A549 (cell line): ENCODE measurements around the gene GALT. TPM values are rescaled to one million over a fixed set of nuclear protein-coding genes. Genes with fewer than 3 reads are reported as not detected.

Source experiments
- ATAC-seq, 2 experiments: fragments of 200-7000 bp in 1 of 2; fragments of >200 bp in 1 of 2; cut with Nextera tagmentation in 1 of 2; cut with Tn5 transposase in 1 of 2; 3 replicates each; pipeline versions ENCODE4 v1.8.0 to v1.9.1; 2018 to 2020; ENCODE audit warnings: mild to moderate bottlenecking in 1 of 2, moderate library complexity in 1 of 2
- CTCF ChIA-PET: fragments of 300-600 bp; sonication (Branson Sonifier 250); formaldehyde crosslinking; extraction: SDS; loops from one replicate; lab custom pipeline; 2021; ENCODE audit warnings: antibody characterized with exemption, inconsistent platforms; lab: Yijun Ruan, JAX
- POLR2A ChIA-PET: fragments of 350-600 bp; formaldehyde crosslinking; extraction: SDS; loops from one replicate; lab custom pipeline; 2021; ENCODE audit warnings: antibody characterized with exemption, inconsistent platforms; lab: Yijun Ruan, JAX
- DNase-seq, 2 experiments: peaks; one replicate each; pipeline versions ENCODE4 v3.0.0 to v3.0.0-alpha.2; 2011 to 2016; ENCODE audit warnings: low read depth in 1 of 2, low spot score in 1 of 2
- FAIRE-seq: peaks from 2 replicates; lab custom pipeline; 2011; peaks lifted over from hg19 to GRCh38; lab: Jason Lieb, UNC
- H3K27ac ChIP-seq, 2 experiments: fragments of >200 bp; sonication (Bioruptor Twin); formaldehyde crosslinking; 3 replicates each; pipeline ENCODE4 v1.5.1; 2016 to 2017
- H3K4me1 ChIP-seq: fragments of >200 bp; sonication (Bioruptor Twin); formaldehyde crosslinking; 3 replicates; pipeline ENCODE4 v1.6.1; 2016
- H3K4me2 ChIP-seq: fragments of >200 bp; sonication (Bioruptor Twin); formaldehyde crosslinking; 3 replicates; pipeline ENCODE4 v1.6.1; 2016
- H3K4me3 ChIP-seq: fragments of >200 bp; sonication (Bioruptor Twin); formaldehyde crosslinking; 3 replicates; pipeline ENCODE4 v1.5.1; 2016
- H3K9me3 ChIP-seq: fragments of >200 bp; sonication (Bioruptor Twin); formaldehyde crosslinking; 3 replicates; pipeline ENCODE4 v1.6.1; 2016
- CEBPB ChIP-seq, 2 experiments: fragments of >200 bp in 1 of 2; sonication (Bioruptor Twin) in 1 of 2; formaldehyde crosslinking in 1 of 2; IDR thresholded peaks; 2 replicates each; pipeline ENCODE4 v1.6.1; 2012 to 2016
- CHD4 ChIP-seq: fragments of 200-600 bp; sonication (generic); IDR thresholded peaks from 2 replicates; pipeline ENCODE4 v1.6.1; 2016; ENCODE audit warnings: antibody characterized with exemption, mild to moderate bottlenecking, borderline replicate concordance
- FOSB ChIP-seq: fragments of 250-450 bp; sonication (Bioruptor Pico); IDR thresholded peaks from 2 replicates; pipeline ENCODE4 v1.5.0; 2020; ENCODE audit warnings: mild to moderate bottlenecking, moderate library complexity
- FOSL2 ChIP-seq, 2 experiments: fragments of 450-650 bp in 1 of 2; fragments of >200 bp in 1 of 2; sonication (Bioruptor Twin) in 1 of 2; formaldehyde crosslinking; IDR thresholded peaks; 2 replicates each; pipeline versions ENCODE4 v1.5.0 to v1.6.1; 2016 to 2020; ENCODE audit warnings: mild to moderate bottlenecking in 1 of 2, moderate library complexity in 1 of 2
- FOXS1 ChIP-seq: fragments of 250-450 bp; sonication (Bioruptor Pico); IDR thresholded peaks from 2 replicates; pipeline ENCODE4 v1.5.0; 2020; ENCODE audit warnings: mild to moderate bottlenecking, moderate library complexity
- HOXB13 ChIP-seq: fragments of 250-450 bp; sonication (Bioruptor Pico); IDR thresholded peaks from 2 replicates; pipeline ENCODE4 v1.5.0; 2020; ENCODE audit warnings: low read depth, mild to moderate bottlenecking, moderate library complexity
- MAZ ChIP-seq: fragments of 150-350 bp; IDR thresholded peaks from 2 replicates; pipeline ENCODE4 v1.6.1; 2014; ENCODE audit warnings: antibody characterized with exemption, low read depth, low read length, borderline replicate concordance
- NR3C1 ChIP-seq: fragments of >200 bp; sonication (Bioruptor Twin); formaldehyde crosslinking; IDR thresholded peaks from 3 replicates; pipeline ENCODE4 v1.6.1; 2017
- POLR2A ChIP-seq: IDR thresholded peaks from 2 replicates; pipeline ENCODE4 v1.6.1; 2012; ENCODE audit warnings: mild to moderate bottlenecking, low read length
- POLR2AphosphoS2 ChIP-seq: conservative IDR thresholded peaks from 2 replicates; pipeline ENCODE4 v1.6.1; 2012; ENCODE audit warnings: low read length, improper control_type of control experiment, inconsistent platforms
- RAD21 ChIP-seq, 2 experiments: fragments of >200 bp in 1 of 2; sonication (Bioruptor Twin) in 1 of 2; formaldehyde crosslinking in 1 of 2; IDR thresholded peaks in 1 of 2; conservative IDR thresholded peaks in 1 of 2; 2 replicates in 1 of 2; 3 replicates in 1 of 2; pipeline ENCODE4 v1.6.1; 2012 to 2018; ENCODE audit warnings: inconsistent platforms in 1 of 2
- RFX5 ChIP-seq: fragments of 450-650 bp; IDR thresholded peaks from 2 replicates; pipeline ENCODE4 v1.7.1; 2014; ENCODE audit warnings: antibody characterized with exemption, mild to moderate bottlenecking, moderate library complexity
- TFCP2L1 ChIP-seq: fragments of 250-450 bp; sonication (Bioruptor Pico); IDR thresholded peaks from 2 replicates; pipeline ENCODE4 v1.5.0; 2021; ENCODE audit warnings: mild to moderate bottlenecking
- ZC3H11A ChIP-seq: fragments of 450-650 bp; IDR thresholded peaks from 2 replicates; pipeline ENCODE4 v1.6.1; 2014; ENCODE audit warnings: antibody characterized with exemption, mild to moderate bottlenecking
- ZNF302 ChIP-seq: fragments of 250-450 bp; sonication (Bioruptor Pico); IDR thresholded peaks from 2 replicates; pipeline ENCODE4 v1.9.0; 2021; ENCODE audit warnings: inconsistent platforms, mild to moderate bottlenecking, moderate library complexity
- ZSCAN20 ChIP-seq: fragments of 250-450 bp; sonication (Bioruptor Pico); IDR thresholded peaks from 2 replicates; pipeline ENCODE4 v1.8.0; 2022; ENCODE audit warnings: mild to moderate bottlenecking, moderate library complexity
- WGBS: methylation state at CpG from one replicate; pipeline ENCODE4 v1.1.6; 2017; ENCODE audit errors: missing lambda C conversion rate; 5-methylcytosine and 5-hydroxymethylcytosine counted together
- polyA plus RNA-seq, 4 experiments: library from polyadenylated mRNA; depleted of rRNA in 3 of 4; stranded (reverse); fragments of >200 nt; fragmentation: RNase III in 1 of 4; extraction: RNeasy Plus Mini Kit Qiagen cat#74134 plus additional on column Dnase treatment in 1 of 4; gene quantifications; 2 replicates in 3 of 4; 3 replicates in 1 of 4; pipeline ENCODE4 v1.2.3, GENCODE V29; 2011 to 2017
- TF ChIP-seq, protein P1 (sequence below): fragments of 250-450 bp; sonication (Bioruptor Pico); IDR thresholded peaks from 2 replicates; pipeline ENCODE4 v1.5.0; 2021; ENCODE audit warnings: mild to moderate bottlenecking, moderate library complexity, borderline replicate concordance
- TF ChIP-seq, protein P2 (sequence below): IDR thresholded peaks from 2 replicates; pipeline ENCODE4 v1.6.1; 2012; ENCODE audit warnings: low read depth, borderline replicate concordance
- TF ChIP-seq, protein P3 (sequence below): fragments of 450-650 bp; IDR thresholded peaks from 2 replicates; pipeline ENCODE4 v1.6.1; 2014; ENCODE audit warnings: antibody characterized with exemption
- TF ChIP-seq, protein P4 (sequence below): fragments of >200 bp; sonication (Bioruptor Twin); formaldehyde crosslinking; IDR thresholded peaks from 3 replicates; pipeline ENCODE4 v1.5.1; 2016

Gene GALT
- polyA plus RNA-seq, 2 of the 4 experiments (the other 2 are of a cell fraction), result 19.0 to 28.4 TPM

GRCh38 chr9:34599546-34599945, 46.9 kb upstream of the GALT start (continued):
- TF ChIP-seq MAZ (no peak), RFX5 (no peak), TFCP2L1 (no peak)

- ATAC-seq, result no peak
- no peaks in the 10 kb centered on the region for H3K9me3 ChIP-seq
- TF ChIP-seq ZC3H11A (no peak), ZNF302 (CRISPR knock-in tag) (no peak), FOSL2 (IDR thresholded peaks at IDR 0.05) (no peak), FOSL2 (CRISPR knock-in tag; IDR thresholded peaks at IDR 0.05) (no peak), ZSCAN20 (no peak), NR3C1 (no peak), FOSB (CRISPR knock-in tag) (no peak), POLR2A (no peak), CEBPB (IDR thresholded peaks at IDR 0.05) (no peak), CHD4 (no peak), FOXS1 (CRISPR knock-in tag) (no peak), MAZ (no peak), HOXB13 (CRISPR knock-in tag) (no peak), TFCP2L1 (no peak), POLR2AphosphoS2 (no peak), RAD21 (conservative IDR thresholded peaks at IDR 0.05 in 1 of 2, IDR thresholded peaks at IDR 0.05 in 1 of 2) (no peak)
- TF ChIP-seq, protein P1, sequence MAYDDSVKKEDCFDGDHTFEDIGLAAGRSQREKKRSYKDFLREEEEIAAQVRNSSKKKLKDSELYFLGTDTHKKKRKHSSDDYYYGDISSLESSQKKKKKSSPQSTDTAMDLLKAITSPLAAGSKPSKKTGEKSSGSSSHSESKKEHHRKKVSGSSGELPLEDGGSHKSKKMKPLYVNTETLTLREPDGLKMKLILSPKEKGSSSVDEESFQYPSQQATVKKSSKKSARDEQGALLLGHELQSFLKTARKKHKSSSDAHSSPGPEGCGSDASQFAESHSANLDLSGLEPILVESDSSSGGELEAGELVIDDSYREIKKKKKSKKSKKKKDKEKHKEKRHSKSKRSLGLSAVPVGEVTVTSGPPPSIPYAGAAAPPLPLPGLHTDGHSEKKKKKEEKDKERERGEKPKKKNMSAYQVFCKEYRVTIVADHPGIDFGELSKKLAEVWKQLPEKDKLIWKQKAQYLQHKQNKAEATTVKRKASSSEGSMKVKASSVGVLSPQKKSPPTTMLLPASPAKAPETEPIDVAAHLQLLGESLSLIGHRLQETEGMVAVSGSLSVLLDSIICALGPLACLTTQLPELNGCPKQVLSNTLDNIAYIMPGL (CRISPR knock-in tag), result no peak
- TF ChIP-seq, protein P2, sequence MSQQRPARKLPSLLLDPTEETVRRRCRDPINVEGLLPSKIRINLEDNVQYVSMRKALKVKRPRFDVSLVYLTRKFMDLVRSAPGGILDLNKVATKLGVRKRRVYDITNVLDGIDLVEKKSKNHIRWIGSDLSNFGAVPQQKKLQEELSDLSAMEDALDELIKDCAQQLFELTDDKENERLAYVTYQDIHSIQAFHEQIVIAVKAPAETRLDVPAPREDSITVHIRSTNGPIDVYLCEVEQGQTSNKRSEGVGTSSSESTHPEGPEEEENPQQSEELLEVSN, result no peak
- TF ChIP-seq, protein P3, sequence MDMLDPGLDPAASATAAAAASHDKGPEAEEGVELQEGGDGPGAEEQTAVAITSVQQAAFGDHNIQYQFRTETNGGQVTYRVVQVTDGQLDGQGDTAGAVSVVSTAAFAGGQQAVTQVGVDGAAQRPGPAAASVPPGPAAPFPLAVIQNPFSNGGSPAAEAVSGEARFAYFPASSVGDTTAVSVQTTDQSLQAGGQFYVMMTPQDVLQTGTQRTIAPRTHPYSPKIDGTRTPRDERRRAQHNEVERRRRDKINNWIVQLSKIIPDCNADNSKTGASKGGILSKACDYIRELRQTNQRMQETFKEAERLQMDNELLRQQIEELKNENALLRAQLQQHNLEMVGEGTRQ, result no peak
- TF ChIP-seq, protein P4, sequence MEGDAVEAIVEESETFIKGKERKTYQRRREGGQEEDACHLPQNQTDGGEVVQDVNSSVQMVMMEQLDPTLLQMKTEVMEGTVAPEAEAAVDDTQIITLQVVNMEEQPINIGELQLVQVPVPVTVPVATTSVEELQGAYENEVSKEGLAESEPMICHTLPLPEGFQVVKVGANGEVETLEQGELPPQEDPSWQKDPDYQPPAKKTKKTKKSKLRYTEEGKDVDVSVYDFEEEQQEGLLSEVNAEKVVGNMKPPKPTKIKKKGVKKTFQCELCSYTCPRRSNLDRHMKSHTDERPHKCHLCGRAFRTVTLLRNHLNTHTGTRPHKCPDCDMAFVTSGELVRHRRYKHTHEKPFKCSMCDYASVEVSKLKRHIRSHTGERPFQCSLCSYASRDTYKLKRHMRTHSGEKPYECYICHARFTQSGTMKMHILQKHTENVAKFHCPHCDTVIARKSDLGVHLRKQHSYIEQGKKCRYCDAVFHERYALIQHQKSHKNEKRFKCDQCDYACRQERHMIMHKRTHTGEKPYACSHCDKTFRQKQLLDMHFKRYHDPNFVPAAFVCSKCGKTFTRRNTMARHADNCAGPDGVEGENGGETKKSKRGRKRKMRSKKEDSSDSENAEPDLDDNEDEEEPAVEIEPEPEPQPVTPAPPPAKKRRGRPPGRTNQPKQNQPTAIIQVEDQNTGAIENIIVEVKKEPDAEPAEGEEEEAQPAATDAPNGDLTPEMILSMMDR, result no peak
- TF ChIP-seq, all 56 proteins: peak for 0
- Histone ChIP-seq H3K4me3 (no peak overlapping the region), H3K27ac (no peak overlapping the region), H3K4me1 (no peaks in the 10 kb centered on the region), H3K4me2 (no peak overlapping the region)
- ChIA-PET POLR2A (no interaction called here), CTCF (interaction anchor here (0.7 to 11.6 kb wide), 10 partner anchors 8 to 268 kb away, joined by 3 to 297 read pairs (median 5); no protein-coding TSS in a partner anchor)
- FAIRE-seq (no peak), DNase-seq (no peak)
- 13% methylated on average over 1 of the region's 1 CpG for WGBS
Measured at GRCh38 chr9:34600908-34601307, 45.6 kb upstream of the GALT start.
